IMR-90 (cell line): ENCODE results near the gene RANBP9. TPM values are rescaled to one million over a fixed set of nuclear protein-coding genes. Genes with fewer than 3 reads are reported as not detected.

Experiments
- ATAC-seq: fragments of 200-7000 bp; cut with Tn5 transposase; 2 replicates; pipeline ENCODE4 v1.9.1; 2020; ENCODE audit warnings: low read depth, mild to moderate bottlenecking, moderate library complexity
- BruUV-seq: library from RNA; stranded (reverse); fragments of 400-500 nt; replicated peaks from 2 replicates; lab custom pipeline; 2021; lab: Mats Ljungman, UMichigan
- CTCF ChIA-PET: fragments of 300-600 bp; formaldehyde crosslinking; extraction: SDS; loops from one replicate; lab custom pipeline; 2021; ENCODE audit warnings: antibody characterized with exemption; lab: Yijun Ruan, JAX
- POLR2A ChIA-PET: fragments of 300-600 bp; sonication (Branson Sonifier 250); formaldehyde crosslinking; loops from one replicate; lab custom pipeline; 2022; ENCODE audit warnings: antibody characterized with exemption; ENCODE audit not compliant: unreplicated experiment; lab: Charles Lee
- DNase-seq: peaks from one replicate; pipeline ENCODE4 v3.0.0; 2013
- H2AFZ ChIP-seq: replicated peaks from 2 replicates; pipeline ENCODE3; 2013; ENCODE audit warnings: low read length, mild to moderate bottlenecking; ENCODE audit not compliant: poor library complexity
- H2AK5ac ChIP-seq: 2 replicates; pipeline ENCODE4 v1.6.1; 2013; ENCODE audit warnings: low read depth, low read length, inconsistent platforms
- H2AK9ac ChIP-seq: replicated peaks from 2 replicates; pipeline ENCODE3; 2013; ENCODE audit warnings: mild to moderate bottlenecking, low read depth, low read length, moderate library complexity; ENCODE audit not compliant: poor library complexity
- H2BK120ac ChIP-seq: 2 replicates; pipeline ENCODE4 v1.6.1; 2013; ENCODE audit warnings: low read depth, low read length, inconsistent platforms
- H2BK15ac ChIP-seq: 3 replicates; pipeline ENCODE4 v1.6.1; 2013; ENCODE audit warnings: low read depth, low read length, inconsistent platforms
- H2BK20ac ChIP-seq: 2 replicates; pipeline ENCODE4 v1.6.1; 2013; ENCODE audit warnings: low read depth, mild to moderate bottlenecking, inconsistent platforms, low read length, moderate library complexity
- H2BK5ac ChIP-seq: 2 replicates; pipeline ENCODE4 v1.6.1; 2013; ENCODE audit warnings: mild to moderate bottlenecking, low read depth, low read length, inconsistent platforms; ENCODE audit not compliant: poor library complexity, severe bottlenecking
- H3K14ac ChIP-seq: replicated peaks from 2 replicates; pipeline ENCODE4 v1.6.1; 2013; ENCODE audit warnings: low read depth, low read length, inconsistent platforms
- H3K18ac ChIP-seq: 2 replicates; pipeline ENCODE4 v1.6.1; 2013; ENCODE audit warnings: low read depth, low read length, control low read depth
- H3K23ac ChIP-seq: 2 replicates; pipeline ENCODE4 v1.6.1; 2013; ENCODE audit warnings: low read depth, low read length, inconsistent platforms
- H3K27ac ChIP-seq: 2 replicates; pipeline ENCODE4 v1.5.1; 2013; ENCODE audit warnings: mild to moderate bottlenecking, control low read depth, low read length; ENCODE audit not compliant: insufficient read depth
- H3K27me3 ChIP-seq: 2 replicates; pipeline ENCODE4 v1.6.1; 2013; ENCODE audit warnings: low read length; ENCODE audit not compliant: control insufficient read depth, insufficient read depth
- H3K36me3 ChIP-seq: 2 replicates; pipeline ENCODE4 v1.6.1; 2013; ENCODE audit warnings: low read length, mixed read lengths; ENCODE audit not compliant: control insufficient read depth, insufficient read depth
- H3K4ac ChIP-seq: 2 replicates; pipeline ENCODE4 v1.6.1; 2013; ENCODE audit warnings: low read depth, low read length, inconsistent platforms
- H3K4me1 ChIP-seq: 2 replicates; pipeline ENCODE4 v1.6.1; 2013; ENCODE audit warnings: low read length, mixed read lengths; ENCODE audit not compliant: control insufficient read depth, insufficient read depth
- H3K4me2 ChIP-seq: 2 replicates; pipeline ENCODE4 v1.6.1; 2013; ENCODE audit warnings: low read depth, mild to moderate bottlenecking, control low read depth, low read length, moderate library complexity
- H3K4me3 ChIP-seq: 2 replicates; pipeline ENCODE4 v1.5.1; 2013; ENCODE audit warnings: low read depth, mild to moderate bottlenecking, control low read depth, low read length, moderate library complexity; ENCODE audit not compliant: insufficient read depth
- H3K56ac ChIP-seq: 2 replicates; pipeline ENCODE4 v1.6.1; 2013; ENCODE audit warnings: low read length, inconsistent platforms; ENCODE audit not compliant: insufficient read depth; ENCODE audit errors: extremely low read depth
- H3K79me1 ChIP-seq, 2 experiments: 2 replicates each; pipeline ENCODE4 v1.6.1; 2013; ENCODE audit warnings: low read length in 2 of 2, inconsistent platforms in 1 of 2, low read depth in 1 of 2
- H3K9ac ChIP-seq: 2 replicates; pipeline ENCODE4 v1.6.1; 2013; ENCODE audit warnings: low read depth, low read length, control low read depth
- H3K9me1 ChIP-seq: 2 replicates; pipeline ENCODE4 v1.6.1; 2013; ENCODE audit warnings: low read length, inconsistent platforms; ENCODE audit not compliant: insufficient read depth
- H3K9me3 ChIP-seq: 2 replicates; pipeline ENCODE4 v1.6.1; 2013; ENCODE audit warnings: low read length; ENCODE audit not compliant: control insufficient read depth, insufficient read depth
- H4K20me1 ChIP-seq: 2 replicates; pipeline ENCODE4 v1.6.1; 2013; ENCODE audit warnings: low read length, inconsistent platforms; ENCODE audit not compliant: insufficient read depth
- H4K5ac ChIP-seq: 2 replicates; pipeline ENCODE4 v1.6.1; 2013; ENCODE audit warnings: mild to moderate bottlenecking, low read depth, low read length, control low read depth
- H4K8ac ChIP-seq, 2 experiments: 2 replicates each; pipeline ENCODE4 v1.6.1; 2013; ENCODE audit warnings: low read depth in 2 of 2, low read length in 2 of 2, control low read depth in 1 of 2, inconsistent platforms in 1 of 2
- H4K91ac ChIP-seq: 2 replicates; pipeline ENCODE4 v1.6.1; 2013; ENCODE audit warnings: low read depth, low read length, inconsistent platforms; ENCODE audit not compliant: insufficient read depth
- BHLHE40 ChIP-seq: fragments of 150-350 bp; IDR thresholded peaks from 2 replicates; pipeline ENCODE4 v1.6.1; 2016; ENCODE audit warnings: mild to moderate bottlenecking, low read depth, low read length
- CEBPB ChIP-seq: IDR thresholded peaks from 2 replicates; pipeline ENCODE4 v1.6.1; 2012; ENCODE audit warnings: low read depth, low read length, improper control_type of control experiment
- CHD1 ChIP-seq: IDR thresholded peaks from 2 replicates; pipeline ENCODE4 v1.6.1; 2012; ENCODE audit warnings: low read depth, low read length, improper control_type of control experiment
- FOS ChIP-seq: fragments of 150-350 bp; IDR thresholded peaks from 2 replicates; pipeline ENCODE4 v1.6.1; 2016; ENCODE audit warnings: low read depth, low read length
- MAZ ChIP-seq: IDR thresholded peaks from 2 replicates; pipeline ENCODE4 v1.6.1; 2012; ENCODE audit warnings: low read depth, mild to moderate bottlenecking, low read length, improper control_type of control experiment, moderate library complexity, borderline replicate concordance
- MXI1 ChIP-seq: IDR thresholded peaks from 2 replicates; pipeline ENCODE4 v1.6.1; 2012; ENCODE audit warnings: low read depth, mild to moderate bottlenecking, low read length, moderate library complexity, borderline replicate concordance
- NFE2L2 ChIP-seq: fragments of 150-350 bp; IDR thresholded peaks from 2 replicates; pipeline ENCODE4 v1.6.1; 2016; ENCODE audit warnings: low read depth, mild to moderate bottlenecking, low read length
- RAD21 ChIP-seq: IDR thresholded peaks from 2 replicates; pipeline ENCODE4 v1.6.1; 2012; ENCODE audit warnings: low read length, improper control_type of control experiment
- RCOR1 ChIP-seq: IDR thresholded peaks from 2 replicates; pipeline ENCODE4 v1.6.1; 2012; ENCODE audit warnings: mild to moderate bottlenecking, low read length, improper control_type of control experiment; ENCODE audit not compliant: insufficient replicate concordance
- RFX5 ChIP-seq: IDR thresholded peaks from 2 replicates; pipeline ENCODE4 v1.8.0; 2012; ENCODE audit warnings: low read depth, mild to moderate bottlenecking, low read length, moderate library complexity
- SMC3 ChIP-seq: fragments of 150-350 bp; IDR thresholded peaks from 2 replicates; pipeline ENCODE4 v1.6.1; 2016; ENCODE audit warnings: low read depth, mild to moderate bottlenecking, antibody characterized with exemption, low read length, moderate library complexity
- WGBS, 2 experiments: methylation state at CpG; one replicate each; pipeline versions ENCODE4 v1.1.5 to v1.1.7; 2013; ENCODE audit warnings: missing lambda C conversion rate in 2 of 2; ENCODE audit not compliant: insufficient read length in 1 of 2; ENCODE audit errors: extremely low coverage in 2 of 2; 5-methylcytosine and 5-hydroxymethylcytosine counted together
- dilution Hi-C: fragments of 300-500 bp; cut with HindIII; formaldehyde crosslinking; loops from one replicate; pipeline ENCODE4 v1.14.3; 2018; ENCODE audit warnings: low sequenced_read_pairs; ENCODE audit not compliant: unreplicated experiment
- in situ Hi-C: fragments of 300-500 bp; cut with MboI; formaldehyde crosslinking; loops from 3 replicates; pipeline ENCODE4 v1.14.3; 2019; ENCODE audit warnings: low sequenced_read_pairs, inconsistent platforms, mixed read lengths
- intact Hi-C: fragments of 100-400 bp; cut with micrococcal nuclease; formaldehyde crosslinking; loops from 2 replicates; pipeline ENCODE4 v1.10.0; 2022
- polyA plus RNA-seq, 3 experiments: library from polyadenylated mRNA; depleted of rRNA; stranded (reverse); fragments of >200 nt; gene quantifications; 2 replicates each; pipeline ENCODE4 v1.2.3, GENCODE V29; 2012; ENCODE audit warnings: low replicate concordance in 1 of 3
- total RNA-seq: library from RNA; depleted of rRNA; stranded (reverse); fragments of >200 nt; gene quantifications from 2 replicates; pipeline ENCODE4 v1.2.3, GENCODE V29; 2012
- TF ChIP-seq, protein P1 (sequence below): conservative IDR thresholded peaks from 2 replicates; pipeline ENCODE4 v1.5.1; 2012; ENCODE audit warnings: mild to moderate bottlenecking, low read depth, low read length, improper control_type of control experiment
- TF ChIP-seq, protein P2 (sequence below): fragments of 150-350 bp; IDR thresholded peaks from 2 replicates; pipeline ENCODE4 v1.6.1; 2016; ENCODE audit warnings: low read depth, mild to moderate bottlenecking, low read length, moderate library complexity, borderline replicate concordance

Gene RANBP9
- total and polyA plus RNA-seq, 2 of the 4 experiments (the other 2 are of a cell fraction), result 17.7 to 27.8 TPM

- TF ChIP-seq, protein P1, sequence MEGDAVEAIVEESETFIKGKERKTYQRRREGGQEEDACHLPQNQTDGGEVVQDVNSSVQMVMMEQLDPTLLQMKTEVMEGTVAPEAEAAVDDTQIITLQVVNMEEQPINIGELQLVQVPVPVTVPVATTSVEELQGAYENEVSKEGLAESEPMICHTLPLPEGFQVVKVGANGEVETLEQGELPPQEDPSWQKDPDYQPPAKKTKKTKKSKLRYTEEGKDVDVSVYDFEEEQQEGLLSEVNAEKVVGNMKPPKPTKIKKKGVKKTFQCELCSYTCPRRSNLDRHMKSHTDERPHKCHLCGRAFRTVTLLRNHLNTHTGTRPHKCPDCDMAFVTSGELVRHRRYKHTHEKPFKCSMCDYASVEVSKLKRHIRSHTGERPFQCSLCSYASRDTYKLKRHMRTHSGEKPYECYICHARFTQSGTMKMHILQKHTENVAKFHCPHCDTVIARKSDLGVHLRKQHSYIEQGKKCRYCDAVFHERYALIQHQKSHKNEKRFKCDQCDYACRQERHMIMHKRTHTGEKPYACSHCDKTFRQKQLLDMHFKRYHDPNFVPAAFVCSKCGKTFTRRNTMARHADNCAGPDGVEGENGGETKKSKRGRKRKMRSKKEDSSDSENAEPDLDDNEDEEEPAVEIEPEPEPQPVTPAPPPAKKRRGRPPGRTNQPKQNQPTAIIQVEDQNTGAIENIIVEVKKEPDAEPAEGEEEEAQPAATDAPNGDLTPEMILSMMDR, result no peak
- TF ChIP-seq RFX5 (no peak), CHD1 (no peak), NFE2L2 (no peak)
These were observed 129.9 kb downstream of the RANBP9 start (continued) for GRCh38 chr6:13581700-13582229.

DNA sequence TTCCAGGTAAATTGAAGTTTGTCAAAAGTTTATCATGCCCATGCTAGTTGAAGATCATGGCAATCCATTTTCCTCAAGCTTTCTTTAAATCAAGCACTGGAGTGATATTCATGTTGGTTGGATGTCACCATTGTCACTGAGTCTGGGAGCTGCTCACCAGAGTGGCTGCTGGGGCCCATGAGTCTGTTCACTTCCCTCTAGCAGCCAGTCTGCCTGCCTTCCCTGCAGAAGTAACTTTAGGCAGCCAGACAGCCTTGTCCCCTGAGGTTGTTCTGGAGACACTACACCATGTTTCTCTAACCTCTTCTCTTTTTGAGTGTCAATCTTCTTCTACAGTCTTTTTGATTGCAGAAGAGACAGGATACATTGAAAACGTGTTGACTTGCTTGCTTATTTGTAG, 131.7 kb downstream of the RANBP9 start:
- Histone ChIP-seq H3K27me3 (no peaks in the 10 kb centered on the region), H3K9ac (no peak overlapping the region), H3K18ac (no peak overlapping the region), H2BK20ac (no peak overlapping the region), H3K14ac (no peak overlapping the region), H4K91ac (no peak overlapping the region), H3K4me2 (no peak overlapping the region), H3K4me1 (no peaks in the 10 kb centered on the region), H2AK5ac (no peak overlapping the region), H4K8ac (no peak overlapping the region), H3K9me1 (peaks cover 4% of the 10 kb centered on the region; the same call in 1 of the 2 replicates), H3K79me1 (peaks cover 0 to 5% of the 10 kb centered on the region in 2 experiments; a peak in 3 of 4 replicates), H2AFZ (no peak overlapping the region), H3K27ac (no peak overlapping the region), H3K56ac (no peak overlapping the region), H2AK9ac (no peak overlapping the region), H3K4me3 (no peak overlapping the region), H2BK120ac (no peak overlapping the region), H3K23ac (no peak overlapping the region), H3K36me3 (peaks cover 9% of the 10 kb centered on the region; the same call in 1 of the 2 replicates), H4K5ac (no peak overlapping the region), H2BK15ac (no peak overlapping the region), H4K20me1 (no peaks in the 10 kb centered on the region), H3K4ac (no peak overlapping the region), H3K9me3 (no peaks in the 10 kb centered on the region), H2BK5ac (no peak overlapping the region)
- in situ Hi-C loops, result no loop called here
- ChIA-PET CTCF (no interaction called here), POLR2A (no interaction called here)
- ATAC-seq (no peak), DNase-seq (no peak)
- TF ChIP-seq NFE2L2 (no peak), RAD21 (no peak), RFX5 (no peak), CEBPB (no peak), RCOR1 (no peak), MXI1 (no peak), SMC3 (no peak), BHLHE40 (no peak), FOS (no peak), MAZ (no peak), CHD1 (no peak)
- TF ChIP-seq, protein P2, sequence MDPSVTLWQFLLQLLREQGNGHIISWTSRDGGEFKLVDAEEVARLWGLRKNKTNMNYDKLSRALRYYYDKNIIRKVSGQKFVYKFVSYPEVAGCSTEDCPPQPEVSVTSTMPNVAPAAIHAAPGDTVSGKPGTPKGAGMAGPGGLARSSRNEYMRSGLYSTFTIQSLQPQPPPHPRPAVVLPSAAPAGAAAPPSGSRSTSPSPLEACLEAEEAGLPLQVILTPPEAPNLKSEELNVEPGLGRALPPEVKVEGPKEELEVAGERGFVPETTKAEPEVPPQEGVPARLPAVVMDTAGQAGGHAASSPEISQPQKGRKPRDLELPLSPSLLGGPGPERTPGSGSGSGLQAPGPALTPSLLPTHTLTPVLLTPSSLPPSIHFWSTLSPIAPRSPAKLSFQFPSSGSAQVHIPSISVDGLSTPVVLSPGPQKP, result no peak
- BruUV-seq, result no TSS peak
- dilution Hi-C loops, result no loop called here
- intact Hi-C loops, result no loop called here
- WGBS, 2 experiments, result no CpG with 5 or more reads among the region's 1 CpG
